ENCODE data around the gene NTRK2. TPM values are rescaled to one million over a fixed set of nuclear protein-coding genes. Genes with fewer than 3 reads are reported as not detected.

NTRK2 gene
- total and polyA plus RNA-seq, 3 donors from 2014 or later = 5.3 to 10.8 (median 5.6) TPM

DNA sequence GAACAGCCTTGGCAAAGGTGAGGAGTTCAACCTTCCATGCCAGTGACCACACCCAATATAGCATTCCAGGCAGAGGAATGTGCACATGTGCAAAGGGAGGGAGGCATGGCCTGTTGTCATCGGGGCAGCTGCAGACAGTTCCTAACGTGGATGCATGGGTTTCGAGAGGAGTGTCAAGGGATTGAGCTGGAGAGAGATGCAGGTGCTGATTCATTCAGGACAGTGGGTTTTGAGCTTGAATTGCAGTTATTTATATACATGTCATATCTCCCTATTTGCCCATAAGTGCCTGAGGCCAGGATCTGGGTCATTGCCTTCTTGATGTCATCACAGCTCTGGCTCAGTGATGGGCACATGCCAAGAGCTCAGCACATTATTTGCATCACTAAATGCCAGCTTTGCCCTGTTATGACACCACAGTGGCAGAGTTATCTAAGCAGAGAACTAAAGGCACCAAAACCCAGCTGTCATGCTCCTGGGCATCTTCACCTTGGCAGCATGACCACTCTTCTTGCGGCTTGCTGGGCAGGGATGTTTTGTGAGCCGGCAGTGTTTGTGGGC lies 278.0 kb downstream of the NTRK2 start:
- DNase-seq = no peak
- WGBS, 2 donors = 91 to 96% methylated on average over 4 to 5 of the region's 5 CpGs
- Histone ChIP-seq H3K4me3 (no peak overlapping the region), H3K9me3 (no peaks in the 10 kb centered on the region), H3K4me1 (no peaks in the 10 kb centered on the region), H3K27ac (no peak overlapping the region), H3K36me3 (ENCODE audit: low read depth, missing control alignments) (no peaks in the 10 kb centered on the region), H3K27me3 (no peaks in the 10 kb centered on the region)
- intact Hi-C loops (cut with DNase I; ENCODE audit: low total_unique reads) = no loop called here
- no peak for TF ChIP-seq POLR2A (IDR thresholded peaks at IDR 0.05)
- TF ChIP-seq, protein P1, sequence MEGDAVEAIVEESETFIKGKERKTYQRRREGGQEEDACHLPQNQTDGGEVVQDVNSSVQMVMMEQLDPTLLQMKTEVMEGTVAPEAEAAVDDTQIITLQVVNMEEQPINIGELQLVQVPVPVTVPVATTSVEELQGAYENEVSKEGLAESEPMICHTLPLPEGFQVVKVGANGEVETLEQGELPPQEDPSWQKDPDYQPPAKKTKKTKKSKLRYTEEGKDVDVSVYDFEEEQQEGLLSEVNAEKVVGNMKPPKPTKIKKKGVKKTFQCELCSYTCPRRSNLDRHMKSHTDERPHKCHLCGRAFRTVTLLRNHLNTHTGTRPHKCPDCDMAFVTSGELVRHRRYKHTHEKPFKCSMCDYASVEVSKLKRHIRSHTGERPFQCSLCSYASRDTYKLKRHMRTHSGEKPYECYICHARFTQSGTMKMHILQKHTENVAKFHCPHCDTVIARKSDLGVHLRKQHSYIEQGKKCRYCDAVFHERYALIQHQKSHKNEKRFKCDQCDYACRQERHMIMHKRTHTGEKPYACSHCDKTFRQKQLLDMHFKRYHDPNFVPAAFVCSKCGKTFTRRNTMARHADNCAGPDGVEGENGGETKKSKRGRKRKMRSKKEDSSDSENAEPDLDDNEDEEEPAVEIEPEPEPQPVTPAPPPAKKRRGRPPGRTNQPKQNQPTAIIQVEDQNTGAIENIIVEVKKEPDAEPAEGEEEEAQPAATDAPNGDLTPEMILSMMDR (IDR thresholded peaks at IDR 0.05) = no peak

DNA sequence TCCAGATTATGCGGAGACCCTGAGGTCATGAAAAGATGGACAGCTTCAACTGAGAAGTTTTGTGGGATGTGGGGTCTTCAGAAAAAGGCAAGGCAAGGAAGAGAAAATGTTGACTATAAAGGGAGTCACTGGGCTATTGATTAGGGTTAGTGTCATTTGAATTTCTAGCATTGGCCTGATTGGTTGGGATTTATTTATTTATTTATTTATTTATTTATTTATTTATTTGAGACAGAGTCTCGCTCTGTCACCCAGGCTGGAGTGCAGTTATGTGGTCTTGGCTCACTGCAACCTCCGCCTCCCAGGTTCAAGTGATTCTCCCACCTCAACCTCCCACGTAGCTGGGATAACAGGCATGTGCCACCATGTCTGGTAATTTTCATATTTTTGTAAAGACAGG lies 279.7 kb downstream of the NTRK2 start:
- Histone ChIP-seq H3K4me3 (no peak overlapping the region), H3K27me3 (no peaks in the 10 kb centered on the region), H3K4me1 (peaks cover 3% of the 10 kb centered on the region), H3K9me3 (no peaks in the 10 kb centered on the region), H3K27ac (no peak overlapping the region), H3K36me3 (ENCODE audit: low read depth, missing control alignments) (no peaks in the 10 kb centered on the region)
- no peak for DNase-seq
- intact Hi-C loops (cut with DNase I; ENCODE audit: low total_unique reads) = no loop called here
- TF ChIP-seq, protein P1 (IDR thresholded peaks at IDR 0.05) = no peak
- TF ChIP-seq POLR2A (IDR thresholded peaks at IDR 0.05) = no peak
- 97 to 99% methylated on average over 4 of the region's 4 CpGs for WGBS, 2 donors

DNA sequence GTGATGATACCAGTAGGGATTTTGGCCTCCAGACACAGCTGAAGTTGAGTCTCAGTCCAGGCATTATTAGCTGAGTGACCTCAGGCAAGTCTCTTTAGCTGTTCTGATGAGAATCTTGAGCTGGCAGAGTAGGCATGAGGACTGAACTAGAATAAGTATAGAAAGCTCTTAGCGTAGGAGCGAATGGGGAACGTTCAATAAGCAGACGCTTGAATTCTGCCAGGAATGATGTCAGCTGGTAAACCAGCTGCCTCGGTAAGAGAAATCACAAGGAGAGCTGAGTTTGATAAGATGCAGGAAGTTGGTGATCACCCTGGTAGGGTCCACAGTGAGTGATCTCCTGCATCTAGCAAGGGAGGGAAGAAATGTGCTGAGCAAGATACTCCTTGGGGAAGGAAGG lies 280.4 kb downstream of the NTRK2 start:
- Histone ChIP-seq H3K36me3 (ENCODE audit: low read depth, missing control alignments) (no peaks in the 10 kb centered on the region), H3K4me1 (peaks cover 3% of the 10 kb centered on the region), H3K27ac (no peak overlapping the region), H3K27me3 (no peaks in the 10 kb centered on the region), H3K9me3 (no peaks in the 10 kb centered on the region), H3K4me3 (no peak overlapping the region)
- 83 to 89% methylated on average over 5 of the region's 5 CpGs for WGBS, 2 donors
- DNase-seq = no peak
- no peak for TF ChIP-seq POLR2A (IDR thresholded peaks at IDR 0.05)
- TF ChIP-seq, protein P1 (IDR thresholded peaks at IDR 0.05) = no peak
- intact Hi-C loops (cut with DNase I; ENCODE audit: low total_unique reads) = no loop called here

DNA sequence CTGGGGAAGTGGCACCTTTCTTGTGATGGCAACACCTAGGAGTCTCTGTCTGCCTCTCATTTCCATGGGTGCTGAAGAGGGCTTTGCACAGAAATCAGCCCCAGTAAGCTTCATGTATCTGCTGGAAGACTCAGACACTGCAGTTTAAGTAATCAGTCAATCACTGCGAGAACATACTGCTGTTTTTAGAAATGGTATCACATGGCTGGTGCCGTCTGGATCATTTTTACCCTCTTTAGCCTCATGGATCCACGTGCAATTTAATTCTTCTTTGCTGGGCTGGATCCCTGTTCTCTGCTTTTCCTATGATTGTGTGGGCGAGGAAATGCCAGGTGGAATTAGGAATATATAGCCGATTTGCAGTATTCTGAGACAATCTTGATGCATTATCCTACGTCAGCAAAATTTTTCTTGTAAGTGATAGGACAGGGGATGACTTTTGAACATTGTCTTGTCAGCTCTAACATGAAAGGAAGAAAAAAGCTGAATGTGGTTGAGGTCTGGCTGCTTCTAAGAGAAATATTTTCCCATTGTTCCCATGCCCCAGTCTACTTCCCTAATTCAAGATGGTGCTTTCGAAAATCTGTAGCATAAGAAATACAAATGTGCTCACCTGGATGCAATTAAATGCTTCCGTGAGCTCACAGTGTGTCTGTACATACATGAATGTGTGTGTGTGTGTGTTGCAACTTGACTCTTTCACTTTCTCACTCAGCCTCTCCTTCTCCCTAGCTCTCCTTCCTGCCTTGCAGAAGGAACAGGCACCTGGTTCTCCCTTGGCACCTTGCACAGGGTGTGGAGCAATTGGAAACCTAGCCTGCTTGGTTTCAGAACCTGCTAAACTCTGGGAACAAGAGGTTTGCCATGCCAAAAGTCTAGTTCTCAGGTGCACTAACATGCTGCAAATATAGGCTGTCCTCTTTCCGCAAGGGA lies 281.6 kb downstream of the NTRK2 start:
- Histone ChIP-seq H3K36me3 (ENCODE audit: low read depth, missing control alignments) (no peaks in the 10 kb centered on the region), H3K4me3 (no peak overlapping the region), H3K27ac (no peak overlapping the region), H3K4me1 (peaks cover 3% of the 10 kb centered on the region), H3K9me3 (no peaks in the 10 kb centered on the region), H3K27me3 (no peaks in the 10 kb centered on the region)
- WGBS, 2 donors = 86 to 90% methylated on average over 9 of the region's 9 CpGs
- no peak for DNase-seq
- intact Hi-C loops (cut with DNase I; ENCODE audit: low total_unique reads) = no loop called here
- no peak for TF ChIP-seq POLR2A (IDR thresholded peaks at IDR 0.05)
- TF ChIP-seq, protein P1 (IDR thresholded peaks at IDR 0.05) = no peak
